HG02870 (cell line): Measurements from ENCODE around the gene KIRREL1.

Experiments used
- ATAC-seq: cut with Tn5 transposase; IDR thresholded peaks from one replicate; pipeline ENCODE4 v1.9.1; 2021; ENCODE audit warnings: mild to moderate bottlenecking, moderate library complexity; ENCODE audit not compliant: unreplicated experiment

Gene KIRREL1

DNA sequence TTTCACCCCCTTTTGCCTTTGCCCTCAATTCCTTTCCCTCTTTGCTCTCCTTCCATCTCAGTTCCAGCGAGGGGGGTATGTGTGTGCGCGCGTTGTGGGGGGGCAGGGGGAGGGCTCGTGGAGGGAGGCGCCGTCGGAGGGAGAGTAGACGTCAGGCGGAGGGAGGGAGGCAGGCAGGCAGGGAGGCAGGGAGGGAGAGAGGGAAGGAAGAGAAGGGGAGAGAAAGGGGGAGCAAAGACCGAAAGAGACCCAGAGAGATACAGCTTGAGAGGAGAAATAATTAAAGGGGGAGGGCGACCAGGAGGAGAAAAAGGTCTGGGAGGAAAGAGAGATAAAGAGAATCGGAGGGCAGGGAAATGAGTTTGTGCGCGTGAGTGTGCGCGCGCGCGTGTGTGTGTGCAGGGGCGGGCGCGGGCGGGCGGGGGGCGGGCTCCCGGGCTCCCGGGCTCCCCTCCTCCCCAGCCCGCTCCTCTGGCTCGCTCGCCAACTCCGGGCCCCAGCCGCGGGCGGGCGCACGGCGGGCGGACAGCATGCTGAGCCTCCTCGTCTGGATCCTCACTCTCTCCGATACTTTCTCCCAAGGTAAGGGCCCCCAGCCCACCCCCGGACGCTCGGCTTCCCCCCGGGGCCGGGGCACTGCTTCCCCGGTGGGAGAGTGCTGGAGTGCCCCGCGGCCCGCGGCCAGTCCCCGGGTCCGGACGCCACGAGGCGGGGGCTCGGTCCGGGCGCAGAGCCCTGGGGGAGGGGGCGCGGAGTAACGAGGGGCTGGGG is at the start of gene KIRREL1:
Gene KIRREL1 (plus strand): TSS at position 499 of the 771 bp plus-strand sequence. CDS start 32 bp downstream, at position 531.
- ATAC-seq: no peak

DNA sequence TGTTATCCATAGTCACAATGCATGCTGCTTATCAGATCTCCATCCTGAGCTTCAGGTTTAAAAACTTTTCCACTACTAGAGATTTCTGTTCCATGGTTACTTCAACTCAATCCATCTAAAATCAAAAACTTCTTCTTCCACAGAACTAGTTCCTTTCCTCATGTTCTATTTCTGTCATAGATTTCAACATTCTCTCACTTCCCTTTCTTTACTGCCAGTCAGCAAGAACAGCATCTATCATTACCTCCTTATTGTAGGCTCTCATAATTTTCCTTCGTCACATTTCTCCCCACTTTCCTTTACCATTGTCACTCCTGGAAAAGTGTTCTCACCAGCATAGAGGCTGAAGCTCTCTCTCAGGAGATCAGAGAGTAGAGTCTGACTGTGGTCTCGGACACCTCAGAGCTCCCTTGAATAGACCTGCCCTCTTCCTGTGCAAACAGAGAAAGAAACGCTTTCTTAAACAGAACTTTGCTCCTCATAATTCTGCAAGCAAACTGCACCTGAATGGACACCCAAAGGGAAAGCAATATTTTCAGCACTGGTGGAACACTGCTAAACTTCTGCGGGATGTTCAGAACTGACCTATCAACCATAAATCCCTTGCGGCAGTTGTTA is 48.7 kb upstream of the KIRREL1 start:
- no peak for ATAC-seq

DNA sequence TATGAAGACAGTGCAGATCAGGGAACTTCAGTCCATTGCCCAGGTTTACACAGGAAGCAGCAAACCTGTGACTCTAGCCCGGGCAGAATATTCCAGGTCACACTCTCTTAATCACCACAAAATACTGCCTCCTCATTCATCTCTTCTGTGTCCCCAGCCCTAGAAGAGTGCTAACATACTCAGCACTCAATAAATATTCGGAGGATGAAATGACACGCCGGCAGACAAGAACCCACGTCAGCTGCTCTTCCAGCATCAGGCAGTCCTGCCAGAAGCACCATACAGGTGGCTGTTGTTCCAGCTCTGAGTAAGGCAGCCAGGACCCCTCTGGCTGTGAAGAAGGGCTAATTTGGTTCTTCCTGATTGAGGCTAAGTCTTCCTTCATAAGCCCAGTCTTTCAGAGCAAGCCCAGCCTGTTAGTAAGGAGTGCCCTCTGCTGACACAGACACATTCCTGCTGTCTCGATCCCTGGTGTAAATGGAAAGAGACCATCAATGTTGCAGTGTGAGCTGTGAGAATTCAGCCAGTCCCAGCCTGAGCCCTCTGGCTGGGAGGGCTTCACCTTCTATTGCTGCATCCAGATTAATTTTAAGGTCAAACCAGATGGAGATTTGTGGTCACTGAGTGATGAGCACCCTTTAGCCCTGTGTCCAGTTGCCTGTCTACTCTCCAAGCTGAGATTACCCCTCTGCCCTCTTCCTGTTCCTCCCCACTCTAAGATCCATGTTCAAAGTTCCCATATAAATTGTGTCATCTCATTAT is 45.0 kb upstream of the KIRREL1 start:
- ATAC-seq: no peak

DNA sequence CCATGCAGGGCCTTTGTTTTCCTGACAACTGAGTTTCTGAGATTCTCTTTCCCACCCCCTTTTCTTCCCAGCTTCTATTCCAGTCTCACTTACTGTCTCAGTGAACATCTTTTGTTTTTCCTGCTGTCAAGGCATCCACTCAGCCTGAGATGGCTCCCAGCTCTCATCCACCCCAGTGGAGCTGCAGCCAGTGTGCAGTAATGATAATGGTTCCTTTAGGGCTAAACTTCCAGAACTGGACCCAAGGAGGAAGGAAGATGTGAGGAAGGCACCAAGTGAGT is 44.4 kb upstream of the KIRREL1 start:
- ATAC-seq: no peak

DNA sequence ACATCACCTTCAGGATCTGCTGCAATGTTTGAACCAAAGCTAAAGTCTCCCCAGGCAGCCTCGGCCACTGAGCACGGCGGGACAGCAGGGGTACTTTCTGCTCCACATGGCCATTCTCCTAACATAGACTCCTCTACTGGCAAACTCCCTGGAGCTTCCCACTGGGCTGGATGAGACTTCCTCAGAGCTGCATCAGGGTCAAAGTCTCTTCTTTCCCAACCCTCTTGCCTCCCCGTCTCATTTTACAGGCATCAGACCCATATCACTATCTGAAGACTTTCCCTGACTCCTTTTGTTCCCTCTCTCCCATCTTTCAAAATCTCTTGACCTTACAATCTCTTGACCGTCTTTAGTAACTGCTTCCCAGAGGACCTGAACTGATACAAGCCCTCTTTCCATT is 42.2 kb upstream of the KIRREL1 start:
- no peak for ATAC-seq

DNA sequence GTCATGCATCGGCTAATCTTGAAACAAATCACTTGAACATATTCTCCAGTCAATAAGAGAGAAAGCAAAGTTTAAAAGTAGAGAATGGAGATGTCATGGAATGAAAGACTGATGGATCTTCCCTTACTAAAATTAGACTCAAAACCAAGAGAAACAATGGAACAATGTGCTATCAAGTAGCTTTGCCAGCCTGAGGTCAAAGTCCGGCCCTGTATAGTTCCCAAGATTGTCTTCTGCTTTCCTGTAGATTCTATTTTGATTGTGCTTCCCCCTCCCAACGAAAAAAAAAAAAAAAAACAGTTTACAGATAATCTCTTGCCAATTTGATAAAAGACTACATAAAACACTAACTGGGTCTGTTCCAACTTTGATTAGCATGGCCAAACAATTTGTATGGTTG is 40.8 kb upstream of the KIRREL1 start:
- no peak for ATAC-seq

DNA sequence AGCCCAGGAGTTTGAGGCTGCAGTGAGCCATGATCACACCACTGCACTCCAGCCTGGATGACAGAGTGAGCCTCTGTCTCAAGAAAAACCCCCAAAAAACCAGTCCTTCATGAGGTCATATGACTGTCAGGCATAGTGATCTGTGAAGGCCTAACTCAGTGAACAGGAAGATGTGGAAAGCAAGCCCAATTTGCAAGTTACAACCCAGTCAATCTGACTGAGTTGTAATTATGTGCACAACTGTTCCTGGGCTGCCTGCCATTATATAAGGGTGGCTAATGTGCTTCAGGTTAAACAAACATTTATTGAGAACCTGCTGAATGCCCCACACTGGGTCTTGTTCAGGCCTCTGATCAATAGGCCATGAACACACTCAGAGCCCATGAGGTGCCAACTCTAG is 38.2 kb upstream of the KIRREL1 start:
- ATAC-seq: no peak

DNA sequence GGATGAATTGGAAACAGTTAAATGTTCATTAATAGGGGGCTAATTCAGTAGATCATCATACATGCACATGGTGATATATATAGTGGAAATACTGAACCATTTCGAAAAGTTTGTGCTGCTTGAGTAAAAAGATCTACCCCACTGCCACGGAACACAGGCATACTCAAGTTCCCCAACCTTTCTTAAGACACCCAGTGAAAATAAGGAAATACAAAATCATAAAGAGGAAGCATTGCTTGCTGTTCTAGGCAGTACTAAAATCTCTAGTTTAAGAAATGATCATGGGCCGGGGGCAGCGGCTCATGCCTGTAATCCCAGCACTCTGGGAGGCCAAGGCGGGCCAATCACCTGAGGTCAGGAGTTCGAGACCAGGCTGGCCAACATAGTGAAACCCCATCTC is 37.6 kb upstream of the KIRREL1 start:
- ATAC-seq: no peak

DNA sequence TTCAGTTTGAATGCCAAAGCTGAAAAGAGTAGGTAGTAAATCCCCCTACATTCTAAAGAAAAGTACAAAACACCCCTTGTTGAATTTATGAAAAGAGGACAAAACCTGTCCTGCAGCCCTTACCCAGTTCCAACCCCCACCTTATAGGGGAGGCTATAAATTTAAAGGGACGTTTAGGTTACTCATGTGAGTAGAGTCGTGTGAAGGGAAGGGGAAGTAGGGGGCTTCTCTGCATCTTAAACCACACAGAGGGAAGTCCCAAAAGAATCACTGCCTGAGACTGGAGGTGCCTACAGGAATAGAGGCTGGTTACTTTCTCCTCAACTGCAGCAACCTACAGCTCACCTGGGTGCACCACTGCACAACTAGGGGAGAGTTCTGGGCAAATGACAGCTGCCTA is 36.7 kb upstream of the KIRREL1 start:
- no peak for ATAC-seq

DNA sequence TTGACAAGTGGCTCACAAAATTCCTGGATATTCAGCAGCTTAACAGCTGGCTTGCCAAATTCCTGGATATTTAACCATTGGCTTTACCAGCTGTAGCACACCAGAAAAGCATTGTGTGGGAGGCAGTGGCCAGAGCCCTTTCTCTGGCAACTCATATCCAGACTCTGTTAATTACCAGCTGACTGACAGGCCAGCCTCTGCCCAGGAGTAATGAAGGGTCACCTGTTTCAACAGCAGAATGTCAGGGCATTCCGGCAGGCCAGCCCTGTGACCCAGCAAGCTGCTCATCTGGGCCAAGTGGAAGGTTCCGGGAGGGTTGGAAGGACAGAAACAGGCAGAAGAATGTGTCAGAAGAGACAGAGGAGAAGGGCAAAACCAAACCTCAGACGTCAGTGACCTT is 35.2 kb upstream of the KIRREL1 start:
- no peak for ATAC-seq

DNA sequence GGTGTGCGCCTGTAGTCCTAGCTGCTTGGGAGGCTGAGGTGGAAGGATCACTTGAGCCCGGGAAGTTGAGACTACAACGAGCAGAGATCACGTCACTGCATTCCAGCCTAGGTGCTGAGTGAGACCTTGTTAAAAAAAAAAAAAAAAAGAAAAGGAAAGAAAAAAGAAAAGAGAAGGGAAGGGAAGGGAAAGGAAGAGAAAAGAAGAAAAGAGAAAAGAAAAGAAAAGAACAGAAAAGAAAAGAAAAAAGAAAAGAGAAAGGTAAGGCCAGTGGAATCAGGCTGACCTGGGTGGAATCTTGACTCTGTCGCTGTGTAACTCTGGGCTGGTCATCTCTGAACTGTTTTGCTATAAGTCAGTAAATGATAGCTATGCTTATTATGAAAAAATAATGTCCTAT is 33.7 kb upstream of the KIRREL1 start:
- no peak for ATAC-seq

DNA sequence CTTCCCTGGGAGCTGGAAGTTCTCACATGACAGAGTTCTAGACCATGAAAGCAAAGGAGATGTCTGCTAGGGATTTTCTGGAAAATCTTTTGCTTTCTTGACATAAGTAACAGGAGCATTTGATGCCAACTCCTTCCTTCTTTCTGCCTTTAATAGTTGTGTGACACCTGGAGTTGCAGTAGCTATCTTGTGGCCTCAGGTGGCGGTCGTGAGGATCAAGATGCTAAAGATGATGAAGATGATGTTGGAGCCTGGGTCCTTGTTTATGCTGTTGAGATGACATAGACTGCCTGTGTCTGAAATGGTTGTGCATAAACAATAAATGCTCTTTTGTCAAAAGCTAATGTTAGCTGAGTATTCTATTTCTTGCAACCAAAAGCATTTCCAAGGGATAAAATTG is 32.7 kb upstream of the KIRREL1 start:
- no peak for ATAC-seq

DNA sequence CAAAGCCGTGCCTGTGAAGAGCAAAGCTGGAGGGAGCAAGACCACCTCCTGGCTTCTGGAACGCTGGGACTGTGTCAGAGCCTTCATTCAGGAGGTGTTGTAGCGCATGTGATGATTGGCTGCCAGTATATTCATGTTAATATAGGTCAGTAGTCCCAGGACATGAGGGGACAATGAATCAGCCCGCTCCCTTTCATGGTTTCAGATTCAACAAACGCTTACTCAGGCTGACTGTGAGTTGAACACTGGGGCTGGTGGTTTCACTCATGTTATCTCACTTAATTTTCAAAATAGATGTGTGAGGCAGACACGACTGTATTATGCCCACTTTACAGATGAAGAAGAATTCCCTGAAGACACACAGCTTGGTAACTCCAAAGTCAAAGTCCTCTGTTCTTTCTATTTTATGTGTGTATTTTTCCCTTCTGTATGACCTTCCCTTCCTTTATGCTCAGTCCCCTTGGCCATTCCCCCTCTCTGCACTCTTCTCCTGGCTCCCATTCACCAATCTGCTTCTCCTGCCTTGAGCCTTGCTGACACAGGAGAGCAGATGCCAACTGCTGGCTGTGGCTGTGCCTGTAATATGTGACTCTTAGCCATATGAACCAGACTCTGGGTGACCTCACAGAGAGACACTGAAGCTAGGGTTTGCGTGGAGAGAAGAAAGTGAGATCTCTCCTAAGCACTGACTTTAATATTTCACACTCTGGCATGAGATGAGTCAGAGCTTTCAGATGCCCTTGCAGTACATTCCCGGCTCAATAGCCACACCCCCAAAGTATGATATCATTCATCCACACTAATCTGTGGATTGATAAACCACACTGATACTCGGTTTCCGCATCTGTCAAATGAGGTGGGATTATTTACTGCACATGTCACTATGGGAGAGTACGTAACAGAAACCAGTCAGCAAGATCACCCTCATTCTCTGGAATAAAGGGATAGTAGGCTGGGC is 31.4 kb upstream of the KIRREL1 start:
- no peak for ATAC-seq

DNA sequence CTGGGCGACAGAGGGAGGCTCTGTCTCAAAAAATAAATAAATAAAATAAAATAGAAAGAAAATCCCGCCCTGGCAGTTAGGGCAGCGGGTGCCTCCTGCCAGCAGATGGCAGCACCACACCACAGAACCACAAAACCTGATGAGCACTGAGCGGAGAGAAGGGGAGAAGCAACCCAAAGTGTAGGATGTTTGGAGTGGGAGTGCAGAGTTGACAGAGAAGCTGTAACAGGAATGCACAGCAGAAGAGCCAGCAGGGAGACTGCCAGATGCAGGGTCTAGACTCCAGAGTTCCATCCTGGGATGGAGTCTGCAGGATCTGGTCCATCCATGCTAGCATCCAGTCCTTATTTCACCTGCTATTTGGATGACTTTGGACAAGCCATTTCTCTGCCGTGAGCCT is 29.7 kb upstream of the KIRREL1 start:
- no peak for ATAC-seq

DNA sequence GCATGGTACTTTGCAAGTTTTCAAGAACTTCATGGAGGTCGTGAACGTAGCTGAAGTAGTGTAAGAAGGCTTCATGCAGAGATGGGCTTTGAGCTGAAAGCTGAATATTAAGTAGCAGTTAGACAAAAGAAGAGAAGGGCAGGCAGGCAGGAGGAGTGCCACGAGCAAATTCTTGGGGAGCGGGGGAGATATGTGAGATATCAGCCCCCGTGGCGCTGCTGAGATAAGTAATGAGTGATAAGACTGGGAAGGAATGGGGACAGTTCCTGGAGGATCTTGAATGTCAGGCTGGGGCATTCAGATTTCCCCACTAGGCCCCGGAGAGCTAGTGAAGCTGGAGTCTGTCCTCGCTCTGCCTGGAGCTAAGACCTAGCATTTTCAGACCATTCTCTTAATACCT is 27.9 kb upstream of the KIRREL1 start:
- no peak for ATAC-seq

DNA sequence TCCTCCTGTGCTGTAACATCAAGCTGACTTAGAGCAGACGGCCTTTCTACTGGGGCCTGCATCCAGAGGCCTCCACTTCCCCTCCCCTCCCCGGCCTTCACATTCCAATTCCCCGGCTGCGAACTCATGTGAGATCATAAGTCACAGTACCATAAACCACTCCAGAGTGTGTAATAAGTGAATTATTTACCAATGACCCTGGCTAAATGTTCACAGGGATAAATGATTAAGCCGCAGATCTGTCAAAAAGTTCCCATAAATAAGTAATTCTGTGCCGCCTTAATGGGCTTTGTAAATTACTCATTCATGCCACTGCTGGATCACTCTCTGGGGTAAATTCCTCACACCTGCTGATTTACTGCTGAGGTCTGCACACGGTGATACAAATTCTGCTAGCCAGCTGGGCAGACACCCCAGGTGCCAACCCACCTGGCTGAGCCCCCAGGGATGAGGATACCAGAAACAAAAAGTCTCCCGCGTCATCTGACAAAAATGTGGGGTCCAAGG is 27.4 kb upstream of the KIRREL1 start:
- ATAC-seq: no peak

DNA sequence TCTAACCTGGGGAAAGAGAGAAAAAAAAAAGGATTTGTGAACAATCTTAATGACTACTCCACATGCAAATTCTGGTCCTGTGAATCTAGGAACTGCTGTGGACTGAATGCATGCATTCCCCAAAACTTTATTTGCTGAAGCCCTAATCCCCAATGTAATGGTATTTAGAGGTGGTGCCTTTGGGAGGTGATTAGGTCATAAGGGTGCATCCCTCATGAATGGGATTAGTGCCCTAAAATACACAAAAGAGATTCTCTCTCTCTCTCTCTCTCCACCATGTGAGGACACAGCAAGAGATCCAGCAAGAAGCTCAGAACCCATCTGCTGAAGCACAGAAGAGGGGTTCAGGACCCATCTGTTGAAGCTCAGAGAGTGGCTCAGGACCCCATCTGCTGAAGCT is 26.2 kb upstream of the KIRREL1 start:
- no peak for ATAC-seq

DNA sequence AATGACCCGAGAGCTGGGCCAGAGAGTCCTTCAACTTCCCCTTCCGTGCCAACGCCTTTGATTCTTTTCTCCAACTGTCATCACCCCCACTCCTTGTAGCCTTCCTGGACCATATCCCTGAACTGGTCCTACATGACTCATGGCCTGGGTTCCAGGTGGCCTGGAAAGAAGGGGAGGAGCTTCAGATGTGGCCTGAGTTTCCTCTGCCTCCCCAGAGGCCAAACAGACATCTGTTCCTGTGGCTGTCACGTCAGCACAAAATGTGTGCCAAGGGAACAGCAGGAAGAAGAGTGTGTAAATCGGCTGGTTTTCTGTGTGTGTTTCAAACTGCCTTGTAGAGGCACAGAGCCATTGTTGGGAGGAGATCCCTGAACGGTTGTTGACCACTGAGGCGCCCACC is 24.9 kb upstream of the KIRREL1 start:
- ATAC-seq: no peak

DNA sequence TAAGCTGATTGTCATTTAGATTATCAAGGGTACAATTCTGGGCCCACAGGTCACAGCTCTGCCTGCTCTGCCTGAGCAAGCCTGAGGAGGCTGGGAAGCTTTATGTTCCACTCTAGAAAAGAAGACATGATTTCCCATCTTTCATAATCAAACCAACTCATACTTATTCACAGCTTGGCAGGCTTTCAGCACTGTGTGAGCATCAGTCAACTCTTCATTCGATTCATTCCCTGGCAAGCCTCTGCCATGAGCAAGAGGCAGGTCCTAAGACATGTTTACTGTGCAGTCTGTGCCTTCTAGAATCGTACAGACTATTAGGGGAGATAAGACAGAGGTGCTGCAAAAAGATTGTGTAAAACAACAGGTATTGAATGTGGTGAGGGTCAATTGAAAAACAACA is 24.5 kb upstream of the KIRREL1 start:
- no peak for ATAC-seq

DNA sequence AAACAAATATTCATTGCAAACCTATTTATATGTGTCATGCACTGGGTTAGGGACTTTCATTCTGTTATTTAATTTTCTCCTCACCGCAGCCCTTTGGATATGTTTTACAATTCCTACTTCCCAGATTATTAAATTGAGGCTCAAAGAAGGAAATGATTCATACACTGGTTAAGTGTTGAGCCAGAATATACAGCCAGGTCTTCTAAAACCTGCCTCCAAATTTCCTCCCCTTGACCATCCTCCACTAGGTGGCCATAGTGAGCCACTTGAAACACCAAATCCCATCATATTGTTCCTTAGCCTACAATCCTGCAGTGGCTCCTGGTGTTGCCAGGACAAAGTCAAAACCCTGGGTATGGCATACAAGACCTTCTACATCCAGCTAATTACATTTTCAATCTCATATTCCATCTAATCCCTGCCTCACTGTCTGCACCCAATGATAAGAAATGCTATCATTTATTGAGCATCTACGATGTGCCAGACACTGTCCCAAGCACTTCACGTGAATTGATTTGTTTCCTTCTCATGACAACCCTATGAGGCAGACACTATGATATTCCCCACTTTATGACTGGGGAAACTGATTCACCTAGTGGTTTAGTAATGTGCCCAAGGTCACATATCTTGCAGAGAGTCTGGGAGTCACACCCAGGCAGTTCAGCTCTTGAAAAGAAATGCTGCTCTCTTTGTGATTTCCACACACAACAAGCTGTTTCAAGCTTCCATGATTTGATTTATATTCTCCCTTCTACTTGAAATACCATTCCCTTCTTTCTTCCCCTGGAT is 23.6 kb upstream of the KIRREL1 start:
- ATAC-seq: no peak
